Measurements from ENCODE around the gene PTGS1. TPM values are rescaled to one million over a fixed set of nuclear protein-coding genes. Genes with fewer than 3 reads are reported as not detected.

Gene PTGS1
- total and polyA plus RNA-seq, 2 of the 13 experiments (the other 11 are each of a cell fraction or from before 2014, with no cell fraction given), result 0.07 to 0.08 TPM

DNA sequence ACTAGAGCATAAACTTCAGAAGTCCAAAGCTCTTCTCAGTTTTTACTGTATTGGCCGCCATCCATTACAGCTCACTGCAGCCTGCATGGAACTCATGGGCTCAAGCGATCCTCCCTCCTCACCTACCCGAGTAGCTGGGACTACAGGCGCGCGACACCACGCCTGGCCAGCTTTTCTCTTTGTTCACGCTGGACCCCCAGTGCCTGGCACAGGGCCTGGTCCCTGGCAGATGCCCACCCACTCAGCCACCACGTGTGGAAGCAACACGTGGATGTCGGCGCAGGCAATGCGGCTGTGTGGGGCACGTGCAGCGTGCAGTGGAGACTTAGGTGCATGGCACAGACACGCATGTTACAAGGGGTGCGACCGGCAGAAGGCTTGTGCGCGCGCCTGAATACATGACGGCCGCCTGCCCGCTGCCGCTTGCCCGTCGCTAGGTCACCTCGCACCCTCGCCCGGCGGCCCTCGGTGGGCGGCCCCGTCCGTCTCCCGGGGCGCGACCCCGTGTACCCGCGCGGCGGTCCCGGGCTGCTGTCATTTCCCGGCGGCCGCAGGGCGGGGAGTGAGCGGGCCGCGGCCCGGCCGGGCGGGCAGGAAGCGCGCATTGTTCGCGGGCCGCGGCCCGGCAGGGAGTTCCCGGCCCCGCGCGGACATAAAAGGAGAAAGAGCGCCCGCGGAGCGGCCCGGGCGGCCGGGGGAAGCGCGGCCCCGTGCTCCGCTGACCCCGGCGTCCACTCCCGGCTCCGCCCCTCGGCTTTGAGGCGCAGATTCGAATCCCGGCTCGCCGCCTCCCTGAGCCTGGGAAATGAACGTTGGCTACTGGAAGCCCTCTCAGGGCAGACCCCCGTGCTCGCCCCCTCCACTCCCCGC is 24.1 kb upstream of the PTGS1 start (continued):
- no peak for TF ChIP-seq ZNF737 (CRISPR knock-in tag; IDR thresholded peaks at IDR 0.05; ENCODE audit: borderline replicate concordance)
- TF ChIP-seq SOX13 (IDR thresholded peaks at IDR 0.05), result no peak
- peak in 1 of 2 experiments; percentile 28; a peak in 1 of 4 replicates for TF ChIP-seq SOX13 (CRISPR knock-in tag; conservative IDR thresholded peaks at IDR 0.05 in 1 of 2, IDR thresholded peaks at IDR 0.05 in 1 of 2)
- TF ChIP-seq TIGD3 (CRISPR knock-in tag; IDR thresholded peaks at IDR 0.05; ENCODE audit: borderline replicate concordance), result no peak
- TF ChIP-seq FOXK2 (IDR thresholded peaks at IDR 0.05), result no peak
- TF ChIP-seq, protein P1, sequence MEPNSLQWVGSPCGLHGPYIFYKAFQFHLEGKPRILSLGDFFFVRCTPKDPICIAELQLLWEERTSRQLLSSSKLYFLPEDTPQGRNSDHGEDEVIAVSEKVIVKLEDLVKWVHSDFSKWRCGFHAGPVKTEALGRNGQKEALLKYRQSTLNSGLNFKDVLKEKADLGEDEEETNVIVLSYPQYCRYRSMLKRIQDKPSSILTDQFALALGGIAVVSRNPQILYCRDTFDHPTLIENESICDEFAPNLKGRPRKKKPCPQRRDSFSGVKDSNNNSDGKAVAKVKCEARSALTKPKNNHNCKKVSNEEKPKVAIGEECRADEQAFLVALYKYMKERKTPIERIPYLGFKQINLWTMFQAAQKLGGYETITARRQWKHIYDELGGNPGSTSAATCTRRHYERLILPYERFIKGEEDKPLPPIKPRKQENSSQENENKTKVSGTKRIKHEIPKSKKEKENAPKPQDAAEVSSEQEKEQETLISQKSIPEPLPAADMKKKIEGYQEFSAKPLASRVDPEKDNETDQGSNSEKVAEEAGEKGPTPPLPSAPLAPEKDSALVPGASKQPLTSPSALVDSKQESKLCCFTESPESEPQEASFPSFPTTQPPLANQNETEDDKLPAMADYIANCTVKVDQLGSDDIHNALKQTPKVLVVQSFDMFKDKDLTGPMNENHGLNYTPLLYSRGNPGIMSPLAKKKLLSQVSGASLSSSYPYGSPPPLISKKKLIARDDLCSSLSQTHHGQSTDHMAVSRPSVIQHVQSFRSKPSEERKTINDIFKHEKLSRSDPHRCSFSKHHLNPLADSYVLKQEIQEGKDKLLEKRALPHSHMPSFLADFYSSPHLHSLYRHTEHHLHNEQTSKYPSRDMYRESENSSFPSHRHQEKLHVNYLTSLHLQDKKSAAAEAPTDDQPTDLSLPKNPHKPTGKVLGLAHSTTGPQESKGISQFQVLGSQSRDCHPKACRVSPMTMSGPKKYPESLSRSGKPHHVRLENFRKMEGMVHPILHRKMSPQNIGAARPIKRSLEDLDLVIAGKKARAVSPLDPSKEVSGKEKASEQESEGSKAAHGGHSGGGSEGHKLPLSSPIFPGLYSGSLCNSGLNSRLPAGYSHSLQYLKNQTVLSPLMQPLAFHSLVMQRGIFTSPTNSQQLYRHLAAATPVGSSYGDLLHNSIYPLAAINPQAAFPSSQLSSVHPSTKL (CRISPR knock-in tag; IDR thresholded peaks at IDR 0.05), result peak; percentile 46; the same call in 1 of the 2 replicates
- TF ChIP-seq, protein P2, sequence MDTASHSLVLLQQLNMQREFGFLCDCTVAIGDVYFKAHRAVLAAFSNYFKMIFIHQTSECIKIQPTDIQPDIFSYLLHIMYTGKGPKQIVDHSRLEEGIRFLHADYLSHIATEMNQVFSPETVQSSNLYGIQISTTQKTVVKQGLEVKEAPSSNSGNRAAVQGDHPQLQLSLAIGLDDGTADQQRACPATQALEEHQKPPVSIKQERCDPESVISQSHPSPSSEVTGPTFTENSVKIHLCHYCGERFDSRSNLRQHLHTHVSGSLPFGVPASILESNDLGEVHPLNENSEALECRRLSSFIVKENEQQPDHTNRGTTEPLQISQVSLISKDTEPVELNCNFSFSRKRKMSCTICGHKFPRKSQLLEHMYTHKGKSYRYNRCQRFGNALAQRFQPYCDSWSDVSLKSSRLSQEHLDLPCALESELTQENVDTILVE (CRISPR knock-in tag; IDR thresholded peaks at IDR 0.05), result no peak
- TF ChIP-seq KDM1A (CRISPR knock-in tag; IDR thresholded peaks at IDR 0.05), result peak; percentile 12; the same call in 1 of the 2 replicates
- 0 out of 2 replicates have a peak, but pooled peaks have one; percentile 10 for TF ChIP-seq STAG1 (CRISPR knock-in tag; IDR thresholded peaks at IDR 0.05)
- no peak for TF ChIP-seq ZSCAN9 (CRISPR knock-in tag; IDR thresholded peaks at IDR 0.05; ENCODE audit: borderline replicate concordance)
- peak; percentile 67; the same call in 1 of the 2 replicates for TF ChIP-seq ZBTB7A (CRISPR knock-in tag; IDR thresholded peaks at IDR 0.05)
- TF ChIP-seq, protein P3, sequence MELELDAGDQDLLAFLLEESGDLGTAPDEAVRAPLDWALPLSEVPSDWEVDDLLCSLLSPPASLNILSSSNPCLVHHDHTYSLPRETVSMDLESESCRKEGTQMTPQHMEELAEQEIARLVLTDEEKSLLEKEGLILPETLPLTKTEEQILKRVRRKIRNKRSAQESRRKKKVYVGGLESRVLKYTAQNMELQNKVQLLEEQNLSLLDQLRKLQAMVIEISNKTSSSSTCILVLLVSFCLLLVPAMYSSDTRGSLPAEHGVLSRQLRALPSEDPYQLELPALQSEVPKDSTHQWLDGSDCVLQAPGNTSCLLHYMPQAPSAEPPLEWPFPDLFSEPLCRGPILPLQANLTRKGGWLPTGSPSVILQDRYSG (CRISPR knock-in tag; IDR thresholded peaks at IDR 0.05), result peak; percentile 91
- TF ChIP-seq ZNF616 (CRISPR knock-in tag; IDR thresholded peaks at IDR 0.05; ENCODE audit: low read depth), result peak; percentile 89
- TF ChIP-seq CBX1 (IDR thresholded peaks at IDR 0.05; ENCODE audit: low read depth), result peak; percentile 27
- peak; percentile 93; the same call in 1 of the 2 replicates for TF ChIP-seq AHR (CRISPR knock-in tag; IDR thresholded peaks at IDR 0.05)
- no peak for TF ChIP-seq ZZZ3 (CRISPR knock-in tag; IDR thresholded peaks at IDR 0.05; ENCODE audit: borderline replicate concordance)
- TF ChIP-seq SMAD9 (CRISPR knock-in tag; IDR thresholded peaks at IDR 0.05), result no peak
- peak; percentile 39; the same call in 1 of the 2 replicates for TF ChIP-seq MED1 (CRISPR knock-in tag; IDR thresholded peaks at IDR 0.05)
- no peak for TF ChIP-seq PPARG (CRISPR knock-in tag; conservative IDR thresholded peaks at IDR 0.05)
- peak; percentile 72; the same call in 1 of the 2 replicates for TF ChIP-seq IRX3 (CRISPR knock-in tag; IDR thresholded peaks at IDR 0.05; ENCODE audit: borderline replicate concordance, low read depth)

Measured in HepG2 (cell line).